Ascending aorta (tissue), 2 donors: Measurements from ENCODE around the gene SHC2. TPM values are rescaled to one million over a fixed set of nuclear protein-coding genes. Genes with fewer than 3 reads are reported as not detected.

Source experiments
- DNase-seq, 2 donors: peaks; one replicate each; pipeline ENCODE4 v3.0.0-alpha.2; 2019; ENCODE audit warnings: low spot score in 2 of 2
- H3K27ac ChIP-seq, 2 donors: fragments of 200-600 bp; sonication (generic); one replicate each; pipeline ENCODE4 v1.5.1; 2016 to 2017; ENCODE audit warnings: mild to moderate bottlenecking in 1 of 2
- H3K27me3 ChIP-seq: fragments of 200-600 bp; sonication (generic); one replicate; pipeline ENCODE4 v1.5.1; 2017
- H3K36me3 ChIP-seq, 2 donors: fragments of 200-600 bp; sonication (generic); one replicate each; pipeline ENCODE4 v1.5.1; 2016
- H3K4me1 ChIP-seq, 2 donors: fragments of 200-600 bp; sonication (generic); one replicate each; pipeline ENCODE4 v1.5.1; 2016 to 2017; ENCODE audit warnings: mild to moderate bottlenecking in 1 of 2
- H3K4me3 ChIP-seq, 2 donors: fragments of 200-600 bp; sonication (generic); one replicate each; pipeline ENCODE4 v1.5.1; 2016 to 2017; ENCODE audit warnings: mild to moderate bottlenecking in 1 of 2
- H3K9me3 ChIP-seq, 2 donors: fragments of 200-600 bp; sonication (generic); one replicate each; pipeline ENCODE4 v1.5.1; 2016
- intact Hi-C: fragments of 100-400 bp; cut with DNase I; formaldehyde crosslinking; loops from one replicate; pipeline ENCODE4 v1.15.1; 2023
- total RNA-seq: library from RNA; depleted of rRNA; stranded (reverse); fragments of >200 nt; gene quantifications from one replicate; pipeline ENCODE4 v1.1.0, GENCODE V29; 2016
- TF ChIP-seq, protein P1 (sequence below), 3 experiments: fragments of 200-600 bp in 2 of 3; fragments of 450-650 bp in 1 of 3; sonication (generic) in 2 of 3; IDR thresholded peaks; one replicate each; pipeline ENCODE4 v1.5.1; 2016 to 2019; ENCODE audit warnings: antibody characterized with exemption in 3 of 3, mild to moderate bottlenecking in 1 of 3, moderate library complexity in 1 of 3

SHC2 gene
- total RNA-seq, 1 donor from 2014 or later, result 51.2 TPM

DNA sequence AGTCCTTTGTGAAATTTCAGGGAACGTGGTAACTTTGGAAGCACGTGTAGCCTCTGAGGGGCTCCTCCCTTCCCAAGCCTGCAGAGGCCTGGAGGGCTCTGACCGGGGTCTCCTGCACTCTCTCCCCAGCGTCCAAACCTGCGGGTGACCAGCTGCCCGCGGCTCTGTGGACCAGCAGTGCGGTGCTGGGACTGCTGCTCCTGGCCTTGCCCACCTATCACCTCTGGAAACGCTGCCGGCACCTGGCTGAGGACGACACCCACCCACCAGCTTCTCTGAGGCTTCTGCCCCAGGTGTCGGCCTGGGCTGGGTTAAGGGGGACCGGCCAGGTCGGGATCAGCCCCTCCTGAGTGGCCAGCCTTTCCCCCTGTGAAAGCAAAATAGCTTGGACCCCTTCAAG is 43.8 kb upstream of the SHC2 start:
- TF ChIP-seq, protein P1, sequence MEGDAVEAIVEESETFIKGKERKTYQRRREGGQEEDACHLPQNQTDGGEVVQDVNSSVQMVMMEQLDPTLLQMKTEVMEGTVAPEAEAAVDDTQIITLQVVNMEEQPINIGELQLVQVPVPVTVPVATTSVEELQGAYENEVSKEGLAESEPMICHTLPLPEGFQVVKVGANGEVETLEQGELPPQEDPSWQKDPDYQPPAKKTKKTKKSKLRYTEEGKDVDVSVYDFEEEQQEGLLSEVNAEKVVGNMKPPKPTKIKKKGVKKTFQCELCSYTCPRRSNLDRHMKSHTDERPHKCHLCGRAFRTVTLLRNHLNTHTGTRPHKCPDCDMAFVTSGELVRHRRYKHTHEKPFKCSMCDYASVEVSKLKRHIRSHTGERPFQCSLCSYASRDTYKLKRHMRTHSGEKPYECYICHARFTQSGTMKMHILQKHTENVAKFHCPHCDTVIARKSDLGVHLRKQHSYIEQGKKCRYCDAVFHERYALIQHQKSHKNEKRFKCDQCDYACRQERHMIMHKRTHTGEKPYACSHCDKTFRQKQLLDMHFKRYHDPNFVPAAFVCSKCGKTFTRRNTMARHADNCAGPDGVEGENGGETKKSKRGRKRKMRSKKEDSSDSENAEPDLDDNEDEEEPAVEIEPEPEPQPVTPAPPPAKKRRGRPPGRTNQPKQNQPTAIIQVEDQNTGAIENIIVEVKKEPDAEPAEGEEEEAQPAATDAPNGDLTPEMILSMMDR (IDR thresholded peaks at IDR 0.05), result no peak
- Histone ChIP-seq H3K4me3 (no peak overlapping the region), H3K27me3 (no peaks in the 10 kb centered on the region), H3K27ac (no peak overlapping the region), H3K4me1 (peaks cover 0 to 9% of the 10 kb centered on the region in 2 donors), H3K36me3 (peaks cover 4 to 5% of the 10 kb centered on the region in 2 donors), H3K9me3 (no peaks in the 10 kb centered on the region)
- DNase-seq, result no peak
- intact Hi-C loops, result loop anchor here (10.0 kb wide), 1 partner anchor 160 kb away; the partner anchor contains the start of gene MIER2

- Histone ChIP-seq H3K9me3 (no peaks in the 10 kb centered on the region), H3K36me3 (no peaks in the 10 kb centered on the region), H3K27ac (no peak overlapping the region), H3K4me1 (peaks cover 0 to 4% of the 10 kb centered on the region in 2 donors), H3K27me3 (peaks cover 17% of the 10 kb centered on the region), H3K4me3 (no peak overlapping the region)
- DNase-seq, result no peak
- TF ChIP-seq, protein P1 (IDR thresholded peaks at IDR 0.05), result no peak
- intact Hi-C loops, result loop anchor here (10.0 kb wide), 1 partner anchor 157 kb away; the partner anchor contains the start of gene MIER2
Observed at GRCh38 chr19:501646-502045, 40.8 kb upstream of the SHC2 start.

- Histone ChIP-seq H3K9me3 (no peaks in the 10 kb centered on the region), H3K27me3 (peaks cover 17% of the 10 kb centered on the region), H3K4me1 (peaks cover 0 to 4% of the 10 kb centered on the region in 2 donors), H3K27ac (no peak overlapping the region), H3K36me3 (no peaks in the 10 kb centered on the region), H3K4me3 (no peak overlapping the region)
- no peak for DNase-seq
- intact Hi-C loops, result no loop called here
- TF ChIP-seq, protein P1 (IDR thresholded peaks at IDR 0.05), result no peak
Observed at GRCh38 chr19:498977-499623, 38.3 kb upstream of the SHC2 start.

GRCh38 chr19:498511-498891 is 37.7 kb upstream of the SHC2 start:
- TF ChIP-seq, protein P1 (IDR thresholded peaks at IDR 0.05), result no peak
- DNase-seq, result no peak
- intact Hi-C loops, result no loop called here
- H3K27me3 ChIP-seq, result peaks cover 17% of the 10 kb centered on the region
- H3K4me1 ChIP-seq, result peaks cover 0 to 4% of the 10 kb centered on the region in 2 donors
- no peaks in the 10 kb centered on the region for H3K36me3 ChIP-seq
- no peaks in the 10 kb centered on the region for H3K9me3 ChIP-seq
- H3K27ac ChIP-seq, result no peak overlapping the region
- H3K4me3 ChIP-seq, result no peak overlapping the region

GRCh38 chr19:497869-498510 is 37.2 kb upstream of the SHC2 start:
- Histone ChIP-seq H3K4me3 (peak overlapping the region; percentile 21 to 40), H3K27ac (no peak overlapping the region), H3K27me3 (peaks cover 17% of the 10 kb centered on the region), H3K9me3 (no peaks in the 10 kb centered on the region), H3K4me1 (peaks cover 0 to 4% of the 10 kb centered on the region in 2 donors), H3K36me3 (no peaks in the 10 kb centered on the region)
- TF ChIP-seq, protein P1 (IDR thresholded peaks at IDR 0.05), result no peak
- no peak for DNase-seq
- intact Hi-C loops, result no loop called here
